GM10248 (cell line): ENCODE results near the gene SORCS3.

Experiments
- CTCF ChIA-PET: fragments of 300-600 bp; sonication (Branson Sonifier 250); formaldehyde crosslinking; extraction: SDS; loops from one replicate; lab custom pipeline; 2021; ENCODE audit warnings: antibody characterized with exemption; lab: Yijun Ruan, JAX
- POLR2A ChIA-PET: fragments of 350-650 bp; sonication (Branson Sonifier 250); formaldehyde crosslinking; extraction: SDS; loops from one replicate; lab custom pipeline; 2020; ENCODE audit warnings: antibody characterized with exemption; lab: Yijun Ruan, JAX
- DNase-seq: peaks from one replicate; pipeline ENCODE4 v3.0.0; 2012; ENCODE audit errors: extremely low spot score
- CTCF ChIP-seq: IDR thresholded peaks from 2 replicates; pipeline ENCODE4 v1.5.1; 2012; ENCODE audit warnings: mild to moderate bottlenecking, low read depth; ENCODE audit errors: extremely low read depth, missing control alignments, control extremely low read depth

Gene SORCS3

GRCh38 chr10:104784452-104784851 is 143.4 kb downstream of the SORCS3 start:
- TF ChIP-seq CTCF, result no peak
- DNase-seq, result no peak
- ChIA-PET CTCF (no interaction called here), POLR2A (no interaction called here)

GRCh38 chr10:104791471-104791870 is 150.4 kb downstream of the SORCS3 start:
- POLR2A ChIA-PET, result no interaction called here
- no peak for TF ChIP-seq CTCF
- no peak for DNase-seq
- CTCF ChIA-PET, result no interaction called here

- no peak for DNase-seq
- ChIA-PET POLR2A (no interaction called here), CTCF (interaction anchor here (1.3 kb wide), 1 partner anchor 9 kb away, joined by 3 read pairs; no protein-coding TSS in a partner anchor)
- TF ChIP-seq CTCF, result no peak
These were observed 154.3 kb downstream of the SORCS3 start for GRCh38 chr10:104795411-104795810.

- no peak for DNase-seq
- no peak for TF ChIP-seq CTCF
- ChIA-PET POLR2A (no interaction called here), CTCF (no interaction called here)
These were observed 155.7 kb downstream of the SORCS3 start for GRCh38 chr10:104796823-104797222.

GRCh38 chr10:104802941-104803340 is 161.9 kb downstream of the SORCS3 start:
- no peak for DNase-seq
- CTCF ChIA-PET, result interaction anchor here (0.9 kb wide), 1 partner anchor 13 kb away, joined by 3 read pairs; no protein-coding TSS in a partner anchor
- no peak for TF ChIP-seq CTCF
- POLR2A ChIA-PET, result no interaction called here

- ChIA-PET CTCF (interaction anchor here (1.6 kb wide), 1 partner anchor 9 kb away, joined by 3 read pairs; no protein-coding TSS in a partner anchor), POLR2A (no interaction called here)
- no peak for TF ChIP-seq CTCF
- no peak for DNase-seq
These were observed 163.8 kb downstream of the SORCS3 start for GRCh38 chr10:104804880-104805279.
